Erythroblast (primary cell): ENCODE results near the gene IRS2.

ENCODE experiments used
- DNase-seq, 2 experiments: peaks; one replicate each; lab custom pipeline; 2025; lab: John Stamatoyannopoulos, UW
- GATA1 ChIP-seq: IDR thresholded peaks from 2 replicates; pipeline ENCODE4 v1.6.1; 2011; ENCODE audit warnings: low read depth, mild to moderate bottlenecking, control low read depth, low read length, moderate library complexity
- POLR2A ChIP-seq: IDR thresholded peaks from 2 replicates; pipeline ENCODE4 v1.6.1; 2011; ENCODE audit warnings: mild to moderate bottlenecking, low read length

Gene IRS2

DNA sequence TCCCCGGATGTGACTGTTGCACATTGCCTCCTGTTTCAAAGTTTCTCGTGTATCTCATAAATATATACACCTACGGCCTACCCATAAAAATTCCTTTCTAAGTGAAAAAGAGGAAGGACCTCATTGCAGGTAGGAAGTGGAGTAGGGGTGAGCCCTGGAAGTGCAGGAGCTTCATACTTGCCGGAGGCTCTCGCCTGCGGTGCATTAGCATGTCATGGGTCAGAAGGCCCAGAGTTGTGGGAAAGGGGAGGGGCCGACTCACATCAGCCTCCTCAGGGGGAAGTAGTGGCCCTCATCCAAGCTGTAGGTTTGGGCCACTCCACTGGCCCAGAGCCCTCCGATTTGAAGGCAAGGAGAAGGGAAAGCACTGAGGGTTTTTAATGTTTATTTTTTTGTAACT lies 26.0 kb upstream of the IRS2 start:
- DNase-seq: no peak
- no peak for TF ChIP-seq POLR2A

GRCh38 chr13:109810761-109811510 lies 24.6 kb upstream of the IRS2 start:
- TF ChIP-seq POLR2A (no peak), GATA1 (no peak)

GRCh38 chr13:109809216-109809932 lies 23.0 kb upstream of the IRS2 start:
- no peak for DNase-seq
- no peak for TF ChIP-seq POLR2A
- no peak for TF ChIP-seq GATA1

More at GRCh38 chr13:109810761-109811510, 24.6 kb upstream of the IRS2 start:
- DNase-seq: no peak

DNA sequence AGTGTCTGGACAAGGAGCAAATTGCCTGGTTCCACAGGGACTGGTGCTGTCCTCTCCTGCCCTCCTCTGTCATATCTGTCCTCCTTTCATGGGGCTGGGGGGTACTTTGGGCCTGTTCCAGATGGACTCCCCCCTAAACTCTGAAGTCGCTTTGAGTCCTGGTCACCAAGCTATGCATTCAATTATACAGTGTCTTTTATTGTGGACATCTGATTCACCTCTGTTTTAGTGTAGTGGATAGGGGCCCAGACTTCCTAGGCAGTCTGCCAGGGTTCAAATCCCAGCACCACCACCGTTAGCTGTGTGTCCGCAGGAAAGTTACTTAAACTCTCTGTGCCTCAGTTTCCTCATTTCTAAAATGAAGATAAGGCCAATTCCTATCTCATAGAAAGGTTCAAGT lies 21.0 kb upstream of the IRS2 start:
- no peak for DNase-seq

GRCh38 chr13:109804654-109805053 lies 18.3 kb upstream of the IRS2 start:
- TF ChIP-seq POLR2A: no peak
- no peak for TF ChIP-seq GATA1
- no peak for DNase-seq

More for the DNA sequence above, 21.0 kb upstream of the IRS2 start:
- TF ChIP-seq GATA1 (no peak), POLR2A (no peak)

GRCh38 chr13:109803825-109804224 lies 17.4 kb upstream of the IRS2 start:
- no peak for DNase-seq
- no peak for TF ChIP-seq POLR2A
- no peak for TF ChIP-seq GATA1

DNA sequence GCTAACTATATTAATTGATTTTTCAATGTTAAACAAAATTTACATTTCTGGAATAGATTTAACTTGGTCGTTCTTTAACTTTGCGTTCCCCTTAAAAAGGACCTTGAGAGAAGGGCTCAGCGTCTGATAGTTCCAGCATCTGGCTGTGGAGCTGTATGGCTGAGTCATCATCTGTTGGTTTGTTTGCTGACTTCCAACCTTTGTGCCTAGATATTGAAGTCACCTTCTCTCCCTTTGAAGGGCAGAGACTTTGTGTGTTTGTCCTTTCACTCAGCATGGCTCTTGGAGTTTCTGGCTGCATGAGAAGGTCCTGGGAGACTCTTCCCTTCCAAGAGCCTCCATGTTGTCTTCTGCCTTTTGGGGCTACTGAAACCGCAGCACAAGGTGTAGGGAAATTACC lies 16.6 kb upstream of the IRS2 start:
- DNase-seq: no peak
- TF ChIP-seq POLR2A: no peak
- no peak for TF ChIP-seq GATA1

DNA sequence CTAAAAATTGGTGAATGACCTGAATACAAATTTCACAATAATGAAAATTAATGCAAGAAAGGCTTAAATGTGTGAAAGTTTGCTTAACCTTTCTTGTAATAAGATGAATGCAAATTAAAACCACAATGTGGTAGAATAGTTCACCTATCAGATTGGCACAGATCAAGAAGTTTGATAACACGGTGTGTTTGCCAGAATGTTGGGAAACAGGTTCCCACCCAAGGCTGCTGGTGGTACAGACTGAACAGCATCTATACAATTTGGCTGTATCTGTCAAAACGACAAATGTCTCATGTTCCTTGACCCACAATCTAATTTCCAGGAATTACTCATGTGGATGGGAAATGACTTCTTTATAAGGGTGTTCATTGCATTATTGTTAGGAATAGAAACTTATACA lies 8.6 kb upstream of the IRS2 start:
- no peak for DNase-seq
- TF ChIP-seq GATA1 (no peak), POLR2A (no peak)

GRCh38 chr13:109794095-109794494 lies 7.7 kb upstream of the IRS2 start:
- no peak for DNase-seq
- TF ChIP-seq GATA1 (no peak), POLR2A (no peak)

- peak; percentile 21 to 41 for DNase-seq
- TF ChIP-seq GATA1 (no peak), POLR2A (no peak)
Observed at GRCh38 chr13:109792416-109793059, 6.2 kb upstream of the IRS2 start.

- TF ChIP-seq POLR2A (peak; percentile 41), GATA1 (no peak)
- DNase-seq: peak; percentile 80
Observed at GRCh38 chr13:109790942-109791605, 4.7 kb upstream of the IRS2 start.

DNA sequence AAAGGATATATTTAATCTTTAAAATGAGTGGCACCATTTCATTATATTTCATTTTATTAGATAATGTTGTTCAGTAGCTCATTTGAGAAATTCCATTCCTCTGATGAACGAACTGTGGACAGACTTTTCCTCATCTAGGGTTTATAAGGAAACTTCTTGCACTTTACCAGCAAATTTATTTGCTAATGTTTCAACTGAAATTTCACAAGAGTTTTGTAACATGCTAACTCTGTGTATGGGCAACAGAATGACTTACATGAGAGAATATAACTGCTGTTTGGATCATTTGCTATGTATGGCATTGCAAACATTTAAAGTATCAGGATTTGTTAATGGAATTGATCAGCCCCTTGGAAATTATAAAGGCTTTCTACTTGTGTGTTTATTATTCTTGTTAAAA lies 3.7 kb upstream of the IRS2 start:
- TF ChIP-seq POLR2A (no peak), GATA1 (no peak)
- DNase-seq: no peak

- no peak for DNase-seq
- TF ChIP-seq GATA1 (no peak), POLR2A (no peak)
Observed at GRCh38 chr13:109789262-109789661, 2.9 kb upstream of the IRS2 start.
